NCI-H526 treated with DMSO at 0.1 percent for 48 hours (cell line): ENCODE data around the gene TNFRSF21.

ENCODE experiments used
- DNase-seq: peaks from one replicate; lab custom pipeline; 2025; lab: John Stamatoyannopoulos, UW

Gene TNFRSF21

GRCh38 chr6:47221565-47221964, 88.1 kb downstream of the TNFRSF21 start:
- DNase-seq = peak; percentile 52

- DNase-seq = no peak
Observed at GRCh38 chr6:47209632-47210031, 100.1 kb downstream of the TNFRSF21 start.

- DNase-seq = no peak
Observed at GRCh38 chr6:47207261-47207660, 102.4 kb downstream of the TNFRSF21 start.

- DNase-seq = no peak
Observed at GRCh38 chr6:47206626-47207025, 103.1 kb downstream of the TNFRSF21 start.

- DNase-seq = no peak
Observed at GRCh38 chr6:47203938-47204611, 105.6 kb downstream of the TNFRSF21 start.

- no peak for DNase-seq
Observed at GRCh38 chr6:47203266-47203937, 106.3 kb downstream of the TNFRSF21 start.

- no peak for DNase-seq
Observed at GRCh38 chr6:47202644-47203205, 107.0 kb downstream of the TNFRSF21 start.

GRCh38 chr6:47200536-47201334, 109.0 kb downstream of the TNFRSF21 start:
- DNase-seq = no peak

GRCh38 chr6:47197682-47198640, 111.7 kb downstream of the TNFRSF21 start:
- no peak for DNase-seq

GRCh38 chr6:47196113-47196512, 113.6 kb downstream of the TNFRSF21 start:
- DNase-seq = no peak

GRCh38 chr6:47195011-47195650, 114.6 kb downstream of the TNFRSF21 start:
- no peak for DNase-seq

GRCh38 chr6:47188588-47189021, 121.1 kb downstream of the TNFRSF21 start:
- DNase-seq = no peak

- DNase-seq = no peak
Observed at GRCh38 chr6:47187893-47188587, 121.7 kb downstream of the TNFRSF21 start.

GRCh38 chr6:47187113-47187512, 122.6 kb downstream of the TNFRSF21 start:
- no peak for DNase-seq

GRCh38 chr6:47182291-47182957, 127.3 kb downstream of the TNFRSF21 start:
- no peak for DNase-seq

GRCh38 chr6:47181681-47182080, 128.0 kb downstream of the TNFRSF21 start:
- DNase-seq = no peak
